ENCODE results near the gene ZNF831.

The ZNF831 gene

GRCh38 chr20:59163631-59164530 is at the start of gene ZNF831:
TSS of gene ZNF831 (plus strand) at chr20:59163821. CDS start at chr20:59191020, 27,199 bp downstream.
- Histone ChIP-seq H3K4me1 (ENCODE audit: low read length) (no peaks in the 10 kb centered on the region), H3K9me2 (replicated peaks; ENCODE audit: insufficient read depth, low read length) (no peaks in the 10 kb centered on the region), H3K4me3 (ENCODE audit: low read length) (no peak within 1 kb of the TSS), H4K20me1 (ENCODE audit: insufficient read depth, low read length) (no peaks in the 10 kb centered on the region), H3K9me3 (replicated peaks; ENCODE audit: insufficient read depth, low read length) (no peaks in the 10 kb centered on the region), H3K4me2 (ENCODE audit: low read depth, low read length) (no peak within 1 kb of the TSS), H3K9ac (ENCODE audit: low read length) (no peak within 1 kb of the TSS), H3K27me3 (replicated peaks; ENCODE audit: insufficient read depth, low read length) (peaks cover 94% of the 10 kb centered on the region), H3K36me3 (replicated peaks; ENCODE audit: insufficient read depth, low read length) (no peaks in the 10 kb centered on the region), H3K27ac (ENCODE audit: low read length) (no peak within 1 kb of the TSS), H3F3A (ENCODE audit: insufficient read depth, low read length) (no peaks in the 10 kb centered on the region), H2AFZ (ENCODE audit: low read length) (no peak within 1 kb of the TSS), H3K79me2 (ENCODE audit: low read length) (no peaks in the 10 kb centered on the region)
- no peak for DNase-seq
- TF ChIP-seq CTCF (IDR thresholded peaks at IDR 0.05; ENCODE audit: low read length) (no peak), EZH2phosphoT487 (IDR thresholded peaks at IDR 0.05; ENCODE audit: low read length) (no peak), EZH2 (optimal IDR thresholded peaks at IDR 0.05; ENCODE audit: low read depth, low read length) (no peak)

GRCh38 chr20:59117526-59117925 is 46.1 kb upstream of the ZNF831 start:
- no peak overlapping the region for H3K9ac ChIP-seq (ENCODE audit: low read length)
- H3K4me2 ChIP-seq (ENCODE audit: low read depth, low read length), result no peak overlapping the region
- no peaks in the 10 kb centered on the region for H3F3A ChIP-seq (ENCODE audit: insufficient read depth, low read length)
- H3K36me3 ChIP-seq (replicated peaks; ENCODE audit: insufficient read depth, low read length), result no peaks in the 10 kb centered on the region
- H3K4me1 ChIP-seq (ENCODE audit: low read length), result no peaks in the 10 kb centered on the region
- no peak overlapping the region for H2AFZ ChIP-seq (ENCODE audit: low read length)
- no peaks in the 10 kb centered on the region for H3K9me2 ChIP-seq (replicated peaks; ENCODE audit: insufficient read depth, low read length)
- peaks cover 82% of the 10 kb centered on the region for H3K27me3 ChIP-seq (replicated peaks; ENCODE audit: insufficient read depth, low read length)
- no peak for DNase-seq
- no peaks in the 10 kb centered on the region for H4K20me1 ChIP-seq (ENCODE audit: insufficient read depth, low read length)
- H3K27ac ChIP-seq (ENCODE audit: low read length), result no peak overlapping the region
- no peaks in the 10 kb centered on the region for H3K9me3 ChIP-seq (replicated peaks; ENCODE audit: insufficient read depth, low read length)
- no peaks in the 10 kb centered on the region for H3K79me2 ChIP-seq (ENCODE audit: low read length)
- TF ChIP-seq EZH2phosphoT487 (IDR thresholded peaks at IDR 0.05; ENCODE audit: low read length), result no peak
- TF ChIP-seq EZH2 (optimal IDR thresholded peaks at IDR 0.05; ENCODE audit: low read depth, low read length), result no peak
- TF ChIP-seq CTCF (IDR thresholded peaks at IDR 0.05; ENCODE audit: low read length), result no peak
- no peak overlapping the region for H3K4me3 ChIP-seq (ENCODE audit: low read length)

- Histone ChIP-seq H4K20me1 (ENCODE audit: insufficient read depth, low read length) (no peaks in the 10 kb centered on the region), H3K9ac (ENCODE audit: low read length) (no peak overlapping the region), H3K4me3 (ENCODE audit: low read length) (no peak overlapping the region), H3K79me2 (ENCODE audit: low read length) (no peaks in the 10 kb centered on the region), H3K9me2 (replicated peaks; ENCODE audit: insufficient read depth, low read length) (no peaks in the 10 kb centered on the region), H3K9me3 (replicated peaks; ENCODE audit: insufficient read depth, low read length) (no peaks in the 10 kb centered on the region), H3K27ac (ENCODE audit: low read length) (no peak overlapping the region), H2AFZ (ENCODE audit: low read length) (no peak overlapping the region), H3K4me1 (ENCODE audit: low read length) (no peaks in the 10 kb centered on the region), H3K36me3 (replicated peaks; ENCODE audit: insufficient read depth, low read length) (no peaks in the 10 kb centered on the region), H3K27me3 (replicated peaks; ENCODE audit: insufficient read depth, low read length) (peaks cover 88% of the 10 kb centered on the region), H3F3A (ENCODE audit: insufficient read depth, low read length) (no peaks in the 10 kb centered on the region), H3K4me2 (ENCODE audit: low read depth, low read length) (no peak overlapping the region)
- TF ChIP-seq CTCF (IDR thresholded peaks at IDR 0.05; ENCODE audit: low read length) (no peak), EZH2phosphoT487 (IDR thresholded peaks at IDR 0.05; ENCODE audit: low read length) (no peak), EZH2 (optimal IDR thresholded peaks at IDR 0.05; ENCODE audit: low read depth, low read length) (no peak)
- DNase-seq, result no peak
These were observed 44.8 kb upstream of the ZNF831 start for GRCh38 chr20:59118855-59119254.
